Fibroblast of skin of right biceps (primary cell): ENCODE data around the gene ZNF3.
"Not testable (repeated sequence)": the region's sequence is repeated elsewhere in the genome, so short reads cannot be mapped to it uniquely, and the experiment has no call there.

Experiments used
- DNase-seq: peaks from one replicate; pipeline ENCODE4 v3.0.0-alpha.2; 2013

ZNF3 gene

GRCh38 chr7:100081535-100082102, at the start of gene ZNF3:
ZNF3 (minus strand) TSS chr7:100081723; CDS start chr7:100077357, 4,366 bp downstream.
- peak; percentile 99 for DNase-seq

DNA sequence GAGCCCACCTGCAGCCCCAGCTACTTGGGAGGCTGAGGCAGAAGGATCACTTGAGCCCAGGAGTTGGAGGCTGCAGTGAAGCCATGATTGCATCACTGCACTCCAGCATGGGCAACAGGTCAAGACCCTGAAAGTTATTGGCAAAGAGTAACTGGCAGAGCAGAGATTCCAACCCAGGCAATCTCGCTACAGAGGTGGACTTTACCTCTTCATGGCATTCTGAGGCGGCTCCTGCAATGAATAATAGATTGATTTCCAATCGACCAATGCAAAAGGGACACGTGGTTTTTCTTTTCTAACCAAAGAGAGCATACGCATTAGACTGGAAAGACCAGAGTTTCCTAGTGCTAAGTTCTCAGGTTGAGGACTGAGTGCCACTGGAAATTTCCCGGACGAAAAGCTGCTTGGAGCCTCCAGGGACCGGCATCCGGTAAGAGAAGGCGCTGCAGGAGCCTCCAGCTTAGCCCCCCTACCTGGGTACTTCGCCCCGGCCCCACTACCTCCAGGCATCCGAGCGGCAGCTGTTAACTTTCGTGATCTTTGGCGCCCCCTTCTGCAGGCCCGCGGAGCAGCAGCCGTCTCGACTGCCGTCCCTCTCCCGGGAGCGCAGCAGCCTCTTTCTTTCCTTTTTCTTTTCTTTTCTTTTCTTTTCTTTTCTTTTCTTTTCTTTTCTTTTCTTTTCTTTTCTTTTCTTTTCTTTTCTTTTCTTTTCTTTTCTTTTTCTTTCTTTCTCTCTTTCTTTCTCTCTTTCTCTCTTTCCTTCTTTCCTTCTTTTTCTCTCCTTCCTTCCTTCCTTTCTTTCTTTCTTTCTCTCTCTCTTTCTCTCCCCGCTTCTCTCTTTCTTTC, 49.3 kb upstream of the ZNF3 start:
- DNase-seq = peak; percentile 46

DNA sequence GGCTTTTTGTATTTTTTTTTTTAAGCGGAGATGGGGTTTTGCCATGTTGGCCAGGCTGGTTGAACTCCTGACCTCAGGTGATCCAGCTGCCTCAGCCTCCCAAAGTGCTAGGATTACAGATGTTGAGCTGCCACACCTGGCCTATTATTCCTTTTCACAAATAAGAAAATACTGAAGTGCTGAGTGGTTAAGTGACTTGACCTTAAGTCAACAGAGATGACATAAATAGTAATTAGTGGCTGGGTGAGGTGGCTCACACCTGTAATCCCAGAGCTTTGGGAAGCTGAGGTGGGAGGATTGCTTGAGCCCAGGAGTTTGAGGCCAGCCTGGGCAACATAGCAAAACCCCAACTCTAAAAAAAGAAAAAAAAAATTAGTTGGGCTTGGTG, 48.7 kb upstream of the ZNF3 start:
- not testable (repeated sequence) for DNase-seq

DNA sequence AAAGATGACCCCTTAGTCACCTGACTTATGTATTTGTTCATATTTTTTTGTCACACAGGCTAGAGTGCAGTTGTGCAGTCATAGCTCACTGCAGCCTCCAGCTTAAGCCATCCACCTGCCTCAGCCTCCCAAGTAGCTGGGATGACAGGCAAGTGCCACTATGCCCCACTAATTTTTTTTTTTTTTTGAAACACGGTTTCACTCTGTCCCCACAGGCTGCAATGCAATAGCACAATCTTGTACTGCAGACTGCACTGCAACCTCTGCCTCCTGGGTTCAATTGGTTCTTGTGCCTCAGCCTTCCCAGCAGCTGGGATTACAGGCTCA, 47.1 kb upstream of the ZNF3 start:
- DNase-seq = no peak

GRCh38 chr7:100127866-100128636, 46.5 kb upstream of the ZNF3 start:
- DNase-seq = peak; percentile 28

DNA sequence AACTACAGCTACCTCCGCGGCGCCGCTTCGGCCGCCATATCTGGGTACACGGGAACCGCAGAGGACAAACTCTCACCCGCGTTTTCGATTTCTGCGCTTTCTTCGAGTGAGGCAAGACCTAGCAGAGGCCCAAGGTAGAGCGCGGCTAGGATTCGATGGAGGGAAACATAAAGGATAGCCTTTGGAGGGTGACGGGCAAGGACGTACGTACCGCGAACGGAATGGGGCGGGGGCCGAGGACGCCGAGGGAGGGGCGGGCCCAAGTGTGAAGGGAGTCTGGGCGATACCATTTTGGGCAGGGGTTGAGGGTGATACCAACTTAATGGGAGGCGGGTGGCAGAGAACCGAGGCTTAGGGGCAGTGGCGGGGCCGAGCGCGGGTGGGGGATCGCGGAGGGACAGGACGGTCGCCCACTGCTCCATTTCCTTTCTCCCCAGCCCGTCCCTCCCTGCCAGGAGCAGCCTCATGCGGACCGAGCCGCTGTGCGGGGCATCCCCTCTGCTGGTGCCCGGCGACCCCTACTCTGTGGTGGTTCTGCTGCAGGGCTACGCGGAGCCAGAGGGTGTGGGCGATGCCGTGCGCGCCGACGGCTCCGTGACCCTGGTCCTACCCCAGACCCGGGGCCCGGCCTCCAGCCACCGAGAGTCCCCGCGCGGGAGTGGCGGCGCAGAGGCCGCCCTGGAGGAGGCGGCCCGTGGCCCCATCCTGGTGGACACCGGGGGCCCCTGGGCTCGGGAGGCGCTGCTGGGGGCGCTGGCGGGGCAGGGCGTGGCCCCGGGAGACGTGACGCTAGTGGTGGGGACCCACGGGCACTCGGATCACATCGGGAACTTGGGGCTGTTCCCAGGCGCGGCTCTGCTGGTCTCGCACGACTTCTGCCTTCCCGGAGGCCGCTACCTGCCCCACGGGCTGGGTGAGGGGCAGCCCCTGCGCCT, 45.7 kb upstream of the ZNF3 start, which contains the start of gene MBLAC1:
TSS of gene MBLAC1 (plus strand) at position 37 of the 935 bp plus-strand sequence. CDS start at position 466, 429 bp downstream.
- DNase-seq = peak; percentile 94

GRCh38 chr7:100126239-100126930, 44.9 kb upstream of the ZNF3 start:
- no peak for DNase-seq

DNA sequence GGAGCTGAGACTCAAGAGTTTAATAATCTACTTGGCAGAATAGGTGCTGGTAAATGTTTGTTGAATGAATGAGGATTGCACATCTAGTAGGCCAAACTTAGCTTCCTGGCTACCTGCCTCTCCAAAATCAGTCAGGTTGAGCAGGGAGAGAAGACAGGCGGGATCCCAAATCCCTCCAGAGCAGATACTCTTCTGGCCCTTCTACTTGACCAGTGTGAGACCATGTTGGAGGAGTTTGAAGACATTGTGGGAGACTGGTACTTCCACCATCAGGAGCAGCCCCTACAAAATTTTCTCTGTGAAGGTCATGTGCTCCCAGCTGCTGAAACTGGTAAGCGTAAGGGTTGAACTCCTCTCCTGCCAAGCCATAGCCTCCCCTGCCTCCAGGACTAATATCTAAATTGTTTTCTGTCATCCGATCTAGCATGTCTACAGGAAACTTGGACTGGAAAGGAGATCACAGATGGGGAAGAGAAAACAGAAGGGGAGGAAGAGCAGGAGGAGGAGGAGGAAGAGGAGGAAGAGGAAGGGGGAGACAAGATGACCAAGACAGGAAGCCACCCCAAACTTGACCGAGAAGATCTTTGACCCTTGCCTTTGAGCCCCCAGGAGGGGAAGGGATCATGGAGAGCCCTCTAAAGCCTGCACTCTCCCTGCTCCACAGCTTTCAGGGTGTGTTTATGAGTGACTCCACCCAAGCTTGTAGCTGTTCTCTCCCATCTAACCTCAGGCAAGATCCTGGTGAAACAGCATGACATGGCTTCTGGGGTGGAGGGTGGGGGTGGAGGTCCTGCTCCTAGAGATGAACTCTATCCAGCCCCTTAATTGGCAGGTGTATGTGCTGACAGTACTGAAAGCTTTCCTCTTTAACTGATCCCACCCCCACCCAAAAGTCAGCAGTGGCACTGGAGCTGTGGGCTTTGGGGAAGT, 43.0 kb upstream of the ZNF3 start:
- DNase-seq = no peak

DNA sequence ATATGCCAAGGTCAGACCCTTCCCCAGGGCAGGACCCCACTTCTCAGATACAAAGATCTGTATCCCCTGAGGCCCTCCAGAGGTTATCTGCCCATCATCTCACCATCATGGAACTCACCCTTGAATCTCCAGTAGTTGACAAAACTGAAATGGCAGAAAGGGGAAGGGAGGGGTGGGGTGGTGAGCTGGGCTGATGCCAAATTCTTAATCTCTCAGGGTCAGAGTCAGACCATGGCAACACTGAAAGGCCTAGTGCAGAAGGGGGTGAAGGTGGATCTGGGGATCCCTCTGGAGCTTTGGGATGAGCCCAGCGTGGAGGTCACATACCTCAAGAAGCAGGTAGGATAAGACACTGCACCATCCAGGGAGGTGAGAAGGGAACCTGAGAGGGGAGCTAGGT, 41.0 kb upstream of the ZNF3 start:
- no peak for DNase-seq

- no peak for DNase-seq
These were observed 40.5 kb upstream of the ZNF3 start for GRCh38 chr7:100122067-100122466.

- no peak for DNase-seq
These were observed 39.2 kb upstream of the ZNF3 start for GRCh38 chr7:100120733-100121036.

- peak; percentile 69 for DNase-seq
These were observed 38.6 kb upstream of the ZNF3 start for GRCh38 chr7:100119970-100120732.

DNA sequence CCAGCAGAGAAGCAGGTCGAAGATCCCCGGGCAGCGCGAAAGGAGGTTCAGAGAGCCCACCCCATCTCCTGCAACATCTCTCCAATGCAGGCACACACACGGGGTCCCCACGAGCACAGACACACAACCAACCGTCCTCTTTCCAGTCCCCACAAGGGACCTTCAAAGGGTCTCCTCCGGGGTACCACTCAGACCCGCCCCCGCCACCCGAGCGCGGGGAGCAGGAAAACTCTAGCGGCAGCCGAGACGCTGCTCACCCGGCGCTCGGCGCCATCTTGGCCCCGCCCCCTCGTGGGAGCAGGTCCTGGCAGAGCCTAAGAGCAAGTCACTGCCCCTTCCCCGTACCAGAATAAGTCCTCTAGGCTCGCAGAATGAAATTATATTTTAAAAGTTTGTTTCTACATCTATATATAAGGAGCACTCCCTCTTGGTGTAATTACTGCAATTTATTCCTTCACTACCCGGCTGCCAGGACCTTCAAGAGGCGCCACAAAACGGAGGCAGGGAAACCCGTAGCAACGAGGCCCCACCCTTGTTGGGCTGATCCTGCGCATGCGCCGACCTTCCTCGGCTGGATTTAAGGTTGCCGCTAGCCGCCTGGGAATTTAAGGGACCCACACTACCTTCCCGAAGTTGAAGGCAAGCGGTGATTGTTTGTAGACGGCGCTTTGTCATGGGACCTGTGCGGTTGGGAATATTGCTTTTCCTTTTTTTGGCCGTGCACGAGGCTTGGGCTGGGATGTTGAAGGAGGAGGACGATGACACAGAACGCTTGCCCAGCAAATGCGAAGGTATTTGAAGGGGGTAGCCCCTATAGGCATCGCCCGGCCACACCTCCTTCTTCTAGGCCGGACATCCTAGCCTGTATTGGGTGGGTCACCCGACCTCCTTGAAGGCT, 37.8 kb upstream of the ZNF3 start, which contains the start of the genes CNPY4 and TAF6:
TSS of gene CNPY4 (plus strand) at position 563 of the 898 bp plus-strand sequence. CDS start at position 674, 111 bp downstream.
TSS of gene TAF6 (minus strand) at position 287 of the 898 bp plus-strand sequence. CDS start 5,149 bp downstream, outside the sequence.
- peak; percentile 95 for DNase-seq

DNA sequence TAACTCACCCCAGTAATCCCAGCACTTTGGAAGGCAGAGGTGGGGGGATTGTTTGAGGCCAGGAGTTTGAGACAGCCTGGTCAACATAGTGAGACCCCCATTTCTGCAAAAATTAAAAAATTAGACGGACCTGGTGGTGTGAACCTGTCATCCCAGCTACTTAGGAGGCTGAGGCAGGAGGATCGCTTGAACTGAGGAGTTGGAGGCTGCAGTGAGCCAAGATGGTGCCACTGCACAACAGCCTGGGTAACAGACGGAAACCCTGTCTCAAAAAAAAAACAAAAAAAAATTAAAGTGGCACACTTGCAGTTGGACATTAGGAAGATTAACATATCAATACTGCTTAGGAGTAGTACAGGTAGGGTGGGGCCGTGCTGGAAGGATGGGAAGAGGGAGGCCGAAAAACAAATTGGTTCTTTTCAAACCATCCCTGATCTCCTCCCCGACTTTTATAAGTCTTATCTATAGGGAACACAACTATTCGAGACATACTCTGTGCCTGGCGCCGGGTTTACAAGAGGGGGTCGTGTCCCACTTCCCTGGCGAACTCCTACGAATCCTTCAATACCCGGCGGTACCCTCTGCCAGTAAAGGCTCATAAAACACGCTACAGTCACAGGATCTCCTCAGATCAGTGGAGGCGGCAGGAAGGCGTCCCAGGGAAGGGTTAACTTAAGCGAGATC, 37.0 kb upstream of the ZNF3 start:
- no peak for DNase-seq

DNA sequence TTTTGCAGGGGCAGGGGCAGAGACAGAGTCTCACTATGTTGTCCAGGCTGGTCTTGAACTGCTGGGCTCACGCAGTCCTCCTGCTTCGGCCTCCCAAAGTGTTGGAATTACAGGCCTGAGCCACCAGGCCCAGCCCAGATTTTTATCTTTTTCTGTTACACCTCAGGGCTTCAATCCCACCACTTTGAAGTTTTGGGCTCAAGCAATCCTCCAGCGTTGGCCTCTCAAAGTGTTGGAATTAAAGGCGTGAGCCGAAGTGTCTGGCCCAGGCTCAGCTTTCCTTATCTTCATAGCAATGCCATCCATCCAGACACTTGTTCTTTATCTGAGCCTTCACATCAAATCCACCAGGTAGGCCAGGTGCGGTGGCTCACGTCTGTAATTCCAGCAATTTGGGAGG, 33.5 kb upstream of the ZNF3 start:
- DNase-seq = no peak

DNA sequence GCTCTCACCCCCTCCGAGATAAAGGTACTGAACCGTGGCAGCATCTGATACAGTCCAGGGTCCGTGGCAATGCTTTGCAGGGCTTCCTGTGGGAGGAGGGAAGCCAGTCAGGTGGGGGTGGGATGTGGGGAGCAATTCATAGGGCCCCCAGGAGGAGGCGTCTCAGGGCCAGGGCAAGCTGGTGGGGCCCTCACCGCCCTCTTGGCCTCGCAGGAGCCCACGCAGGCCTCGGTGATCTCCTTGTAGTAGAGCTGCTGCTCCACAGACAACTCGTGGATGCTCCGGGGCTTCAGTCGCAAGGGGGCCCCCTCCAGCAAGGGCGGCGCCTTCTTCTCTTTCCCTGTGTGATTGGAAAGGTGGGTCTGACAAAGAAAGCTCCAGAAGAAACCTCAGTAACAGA, 30.4 kb upstream of the ZNF3 start:
- DNase-seq = no peak

- no peak for DNase-seq
These were observed 29.6 kb upstream of the ZNF3 start for GRCh38 chr7:100111156-100111555.

DNA sequence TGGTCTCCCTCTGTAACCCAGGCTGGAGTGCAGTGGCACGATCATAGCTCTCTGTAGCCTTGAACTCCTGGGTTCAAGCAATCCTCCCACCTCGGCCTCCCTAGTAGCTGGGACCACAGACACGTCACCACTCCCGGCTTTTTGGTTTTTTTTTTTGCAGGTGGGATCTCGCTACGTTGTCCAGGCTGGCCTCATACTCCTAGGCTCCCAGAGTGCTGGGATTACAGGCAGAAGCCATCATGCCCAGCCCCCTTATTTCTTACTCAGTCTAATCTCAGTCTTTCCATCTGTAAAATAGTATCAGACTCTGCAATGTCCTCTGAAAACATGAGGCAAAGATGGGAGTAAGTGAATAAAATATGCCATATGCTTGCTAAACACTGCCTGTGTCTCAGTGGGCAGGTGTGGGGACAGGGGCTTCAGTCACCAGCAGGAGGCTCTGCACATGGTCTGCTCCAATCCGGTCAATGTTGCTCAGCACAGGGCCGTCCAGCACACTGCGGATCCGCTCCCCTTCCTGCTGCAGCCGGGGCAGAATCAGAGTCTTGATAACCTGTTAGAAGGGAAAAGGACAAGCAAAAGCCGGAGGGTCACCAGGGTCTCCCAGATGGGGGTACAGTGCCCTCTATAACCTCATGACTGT, 28.1 kb upstream of the ZNF3 start:
- DNase-seq = no peak
